ENCODE data around the gene PITPNC1.

PITPNC1 gene

DNA sequence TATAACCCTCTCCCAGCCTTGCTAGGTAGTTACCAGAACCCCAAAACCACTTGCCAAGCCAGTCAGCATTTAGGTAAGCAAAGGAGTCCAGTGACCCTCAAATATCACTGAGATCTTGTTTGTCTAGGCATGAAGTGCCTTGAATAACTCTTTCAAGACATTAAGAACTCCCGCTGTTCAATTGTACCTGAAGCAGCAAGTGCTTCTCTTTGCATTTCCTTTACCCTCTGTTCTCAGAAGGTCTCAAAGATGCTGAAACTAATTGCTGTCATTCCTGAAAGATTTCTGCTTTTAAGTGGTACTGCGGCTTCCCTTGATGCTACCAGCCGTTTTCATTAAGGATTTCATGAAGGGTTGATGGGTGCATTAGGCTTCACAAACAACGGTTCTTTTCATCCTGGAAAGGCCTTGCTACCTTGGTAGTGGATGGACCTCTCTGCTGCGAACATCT lies 142.7 kb downstream of the PITPNC1 start:
- DNase-seq: no peak

DNA sequence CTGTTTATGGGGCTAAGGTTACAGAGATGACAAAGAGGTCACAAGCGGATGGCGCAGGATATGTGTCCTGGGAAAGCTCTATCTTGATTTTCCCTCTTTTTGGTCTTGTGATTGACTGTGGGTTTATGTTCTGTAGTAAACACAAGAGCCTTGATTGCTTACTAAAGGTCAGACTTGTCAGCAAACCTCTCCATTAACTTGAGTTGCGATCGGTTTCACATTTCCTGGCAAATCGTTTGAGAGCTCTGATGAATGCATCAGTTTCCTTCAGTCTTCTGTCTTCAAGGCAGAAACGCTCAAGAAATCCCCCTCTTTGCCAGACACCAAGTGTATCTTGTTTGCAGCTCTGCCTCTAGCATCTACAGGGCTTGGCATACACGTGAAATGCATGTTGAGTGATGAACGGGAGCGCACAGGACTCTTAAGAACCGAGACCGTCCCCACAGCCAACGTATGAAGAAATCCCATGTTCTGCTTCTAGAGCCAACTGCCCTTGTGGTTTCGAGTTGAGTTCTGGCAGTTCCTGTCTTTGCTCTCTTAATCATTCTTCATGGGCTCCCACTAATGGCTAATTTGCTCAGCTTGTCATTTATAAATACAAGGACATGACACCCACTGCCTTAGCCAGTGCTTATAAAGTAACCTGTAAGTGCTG lies 143.3 kb downstream of the PITPNC1 start:
- no peak for DNase-seq

GRCh38 chr17:67520916-67521774 lies 144.1 kb downstream of the PITPNC1 start:
- peak; percentile 40 for DNase-seq

- DNase-seq: no peak
Measured at GRCh38 chr17:67521775-67522069, 144.6 kb downstream of the PITPNC1 start.

- no peak for DNase-seq
Measured at GRCh38 chr17:67523101-67523500, 146.0 kb downstream of the PITPNC1 start.

DNA sequence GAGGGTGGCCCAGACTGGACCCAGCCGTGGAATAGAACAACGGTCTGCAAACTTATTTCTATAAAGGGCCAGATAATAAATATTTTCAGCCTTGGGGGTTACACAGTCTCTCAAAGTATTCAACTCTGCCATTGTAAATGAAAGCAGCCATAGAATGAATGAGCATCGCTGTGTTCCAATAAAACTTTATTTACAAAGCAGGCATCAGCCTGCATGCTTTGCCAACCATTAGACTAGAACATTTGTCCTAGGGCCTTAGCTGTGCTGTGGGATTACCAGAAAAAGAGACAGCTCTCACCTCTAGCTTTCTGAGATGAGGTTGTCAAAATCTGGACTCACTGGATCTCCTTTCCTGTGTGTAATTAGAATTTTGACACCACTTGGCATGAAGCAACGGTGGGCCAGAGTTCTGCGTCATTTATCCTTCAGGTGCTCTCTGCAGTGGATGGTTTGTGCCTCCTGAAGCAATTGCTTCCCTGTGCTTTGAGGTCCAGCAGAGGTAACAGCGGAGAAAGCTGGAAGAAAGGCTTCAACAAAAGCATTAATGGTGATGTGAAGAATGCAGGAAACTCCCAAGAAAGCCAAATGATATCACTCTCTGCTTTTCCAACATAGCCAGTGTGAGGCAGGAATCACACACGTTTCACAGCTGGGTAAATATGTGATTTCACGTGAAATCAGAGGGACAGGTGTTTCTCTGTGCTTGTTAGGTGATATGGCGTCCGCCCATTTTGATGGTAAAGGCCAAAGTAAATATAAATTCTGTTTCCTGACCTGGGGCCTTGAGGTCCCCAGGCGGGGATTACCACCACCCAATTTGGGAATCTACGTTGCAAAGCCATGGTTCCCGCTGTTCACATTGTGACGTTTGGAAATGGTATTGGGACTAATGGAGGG lies 148.4 kb downstream of the PITPNC1 start:
- no peak for DNase-seq

- DNase-seq: no peak
Measured at GRCh38 chr17:67526700-67527099, 149.6 kb downstream of the PITPNC1 start.

DNA sequence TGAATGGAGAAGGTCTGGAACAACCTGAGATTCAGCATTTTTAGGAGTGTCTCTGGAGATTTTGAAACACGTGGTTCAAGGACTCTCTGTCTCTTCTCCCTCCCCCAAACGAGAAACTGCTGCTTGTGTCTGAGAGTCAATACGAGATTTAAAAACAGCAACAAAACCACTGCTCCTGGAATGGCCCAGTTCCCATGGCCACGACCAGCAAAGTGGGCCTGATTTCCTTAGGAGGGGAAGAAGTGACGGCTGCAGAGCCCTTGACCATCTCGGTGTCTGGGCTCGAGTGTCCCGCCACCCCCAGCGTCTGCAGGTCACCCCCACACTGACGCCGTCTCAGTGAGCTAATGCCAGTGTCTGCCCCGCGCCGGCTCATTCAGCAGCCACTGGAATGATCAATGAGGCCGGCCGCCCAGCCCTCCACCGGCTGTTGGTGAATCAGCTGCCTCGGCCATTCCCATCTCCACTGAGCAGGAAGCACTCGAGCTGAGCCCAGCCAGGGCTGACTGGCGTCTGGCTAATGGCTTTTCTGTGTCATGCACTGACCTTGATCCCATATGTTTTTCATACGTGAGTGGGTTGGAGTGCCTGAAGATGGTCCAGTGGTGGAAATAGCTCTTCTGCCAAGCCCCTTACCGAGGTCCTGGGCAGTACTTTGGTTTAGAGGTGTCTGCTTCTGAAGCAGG lies 151.8 kb downstream of the PITPNC1 start:
- no peak for DNase-seq

DNA sequence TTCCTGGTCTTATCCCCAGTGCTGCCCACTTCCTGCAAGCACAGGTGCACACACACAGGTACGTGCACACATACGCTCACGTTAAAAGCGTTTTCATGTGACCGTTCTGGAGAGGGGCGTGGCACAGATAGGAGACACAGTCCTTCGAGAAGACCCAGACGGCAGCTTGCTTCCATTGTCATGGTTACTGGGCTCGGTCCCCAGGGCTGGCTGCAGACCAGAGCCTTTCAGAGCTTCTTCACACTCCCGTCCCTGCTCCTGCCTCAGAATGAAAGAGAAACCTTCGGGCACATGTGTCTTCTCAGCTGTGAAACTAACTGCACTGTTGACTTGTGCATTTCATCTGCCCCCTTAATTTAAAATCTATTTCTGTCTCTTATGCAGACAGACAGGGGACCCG lies 154.2 kb downstream of the PITPNC1 start:
- no peak for DNase-seq

DNA sequence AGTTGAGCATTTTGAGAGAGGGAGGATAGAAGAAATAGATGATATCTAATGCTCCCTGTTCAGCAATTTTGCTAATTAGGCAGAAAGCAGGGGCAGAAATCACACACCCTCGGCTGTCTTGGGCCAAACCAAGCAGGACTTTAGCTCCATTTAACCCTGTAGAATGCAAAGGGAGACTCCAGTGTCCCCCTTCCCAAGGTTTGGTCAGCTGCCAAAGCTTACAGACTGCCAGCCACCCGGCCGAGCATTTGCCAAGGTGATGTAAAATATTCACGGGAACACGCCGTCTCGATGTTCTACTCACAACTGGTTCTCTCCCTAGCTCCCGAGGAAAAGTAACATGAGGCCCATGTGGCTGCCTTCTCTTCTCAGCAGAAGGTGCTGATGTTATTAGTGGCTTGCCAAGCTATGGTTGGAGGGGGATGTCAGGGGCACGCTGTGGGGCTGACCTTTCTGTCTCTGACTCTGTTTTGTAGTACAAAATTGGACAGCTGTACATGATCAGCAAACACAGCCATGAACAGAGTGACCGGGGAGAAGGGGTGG lies 155.3 kb downstream of the PITPNC1 start:
- no peak for DNase-seq

DNA sequence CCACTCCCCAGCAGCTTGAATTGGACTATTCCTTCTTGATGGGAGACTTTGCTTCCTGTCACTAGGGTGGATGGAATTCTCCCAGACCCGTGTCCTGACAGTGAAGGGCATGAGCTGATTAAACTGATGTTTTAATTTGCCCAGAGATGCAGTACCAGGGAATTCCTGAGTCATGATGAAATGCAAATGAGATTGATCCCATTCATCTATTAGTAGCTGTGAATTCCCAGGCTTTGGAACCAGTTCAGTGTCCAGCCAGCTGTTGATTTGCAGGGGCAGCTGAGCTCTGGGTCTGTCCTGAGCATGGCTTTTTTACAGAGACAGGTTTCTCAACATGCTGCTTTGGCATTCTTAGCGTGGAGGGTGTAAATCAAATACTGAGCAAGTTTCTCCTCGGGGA lies 157.9 kb downstream of the PITPNC1 start:
- DNase-seq: no peak

DNA sequence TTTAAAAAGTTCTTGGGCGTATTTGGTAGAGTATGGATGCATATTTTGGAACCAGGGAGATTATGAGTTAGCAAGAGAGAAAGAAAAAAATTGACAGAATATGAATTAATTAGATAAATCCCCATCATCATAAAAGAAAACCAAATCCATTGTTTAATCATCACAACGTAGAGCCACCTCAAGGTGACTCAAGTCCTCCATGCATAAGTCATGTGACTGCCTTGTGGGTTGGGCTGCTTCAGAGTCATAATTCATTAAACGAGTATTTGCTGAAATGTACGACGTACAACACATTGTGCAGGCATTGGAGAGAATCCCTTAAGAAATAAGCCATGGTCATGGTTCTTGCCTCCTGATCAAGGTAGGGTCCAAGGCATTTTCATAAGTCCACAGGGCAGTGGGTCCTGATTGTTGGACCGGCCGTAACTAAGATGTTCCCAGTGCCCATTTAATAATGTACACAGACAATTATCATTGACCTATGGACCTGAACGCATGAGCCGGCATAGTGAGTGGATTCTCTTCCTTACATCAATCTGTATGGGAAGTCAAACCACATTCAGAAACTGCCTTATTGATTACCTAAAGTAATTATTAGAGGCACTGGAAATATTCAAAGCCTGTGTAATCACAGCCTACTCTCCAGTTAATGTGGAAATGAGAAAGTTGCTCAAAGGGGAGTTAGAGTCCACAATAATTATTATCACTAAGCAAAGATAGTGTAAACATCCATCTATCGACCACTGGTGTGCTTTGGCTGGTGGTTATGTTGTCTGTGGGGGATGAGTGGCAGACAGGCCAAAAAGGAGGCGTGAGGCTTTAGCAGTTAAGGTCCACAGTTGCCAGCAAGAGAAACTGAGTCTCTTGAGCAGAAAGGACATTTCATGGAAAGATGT lies 165.4 kb downstream of the PITPNC1 start:
- no peak for DNase-seq

DNA sequence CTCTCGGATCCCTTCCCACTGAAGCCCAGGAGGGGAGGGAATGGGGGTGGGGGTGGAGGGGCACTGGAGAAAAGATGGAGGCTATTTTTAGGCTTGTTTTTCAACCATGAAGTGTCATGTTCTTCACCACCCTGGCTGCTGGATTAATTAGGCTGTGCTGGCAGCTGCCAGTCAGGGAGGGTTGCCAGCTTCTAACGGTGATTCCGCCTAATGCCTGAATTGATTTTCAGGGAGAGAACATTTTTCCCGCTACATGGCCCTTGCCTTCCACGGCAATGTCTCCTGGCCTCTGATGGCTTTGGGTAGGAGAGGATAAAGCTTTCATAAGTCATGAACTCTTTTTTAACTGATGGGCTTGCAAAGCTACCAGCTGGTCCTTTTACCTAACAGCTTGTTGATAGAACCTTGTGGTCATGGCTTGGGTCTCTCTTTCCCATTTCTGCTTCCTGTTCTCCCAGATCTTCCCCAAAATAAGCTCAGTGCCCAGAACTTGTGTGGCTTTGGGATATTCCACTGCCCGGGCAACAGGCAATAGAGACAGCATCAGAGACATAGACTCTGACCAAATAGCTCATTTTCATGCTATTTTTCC lies 167.4 kb downstream of the PITPNC1 start:
- no peak for DNase-seq

- no peak for DNase-seq
Measured at GRCh38 chr17:67546578-67547527, 169.8 kb downstream of the PITPNC1 start.

DNA sequence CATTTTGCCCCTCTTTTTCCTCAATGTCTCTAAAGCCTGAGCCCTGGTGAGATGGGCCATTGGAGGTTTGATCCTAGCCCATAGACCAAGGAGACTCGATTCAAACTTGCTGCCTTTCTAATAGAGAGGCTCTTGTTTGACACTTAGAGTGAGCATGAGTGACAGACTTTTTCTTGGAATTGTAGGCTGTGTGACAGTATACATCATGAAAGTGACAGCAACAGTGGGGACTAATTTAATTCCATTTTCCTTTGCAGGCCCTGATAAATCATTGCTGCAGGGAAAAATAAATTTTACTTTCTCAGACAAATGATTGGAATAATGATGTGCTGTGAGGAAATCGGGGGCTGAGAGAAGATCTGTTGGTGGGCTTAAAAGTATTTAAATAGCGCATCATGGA lies 171.6 kb downstream of the PITPNC1 start:
- DNase-seq: no peak

- no peak for DNase-seq
Measured at GRCh38 chr17:67549820-67550219, 172.7 kb downstream of the PITPNC1 start.

DNA sequence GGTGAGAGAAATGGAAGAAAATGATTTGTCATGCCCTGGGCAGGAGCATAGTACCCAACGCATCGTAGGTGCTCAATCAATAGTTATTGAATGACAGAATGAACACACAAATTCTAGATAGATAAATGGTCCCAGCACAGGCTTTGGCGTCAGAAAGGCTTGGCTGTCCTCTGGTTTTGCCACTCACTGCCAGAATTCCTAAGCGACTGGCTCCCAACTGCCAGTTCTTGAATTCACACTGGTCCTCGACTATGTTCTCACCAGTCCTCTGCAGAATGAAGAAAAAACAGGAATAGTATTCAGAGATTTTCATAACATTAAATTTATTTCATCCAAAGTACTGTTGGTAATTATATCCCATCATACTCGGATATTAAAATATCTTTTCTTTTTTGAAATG lies 177.6 kb downstream of the PITPNC1 start:
- DNase-seq: no peak

DNA sequence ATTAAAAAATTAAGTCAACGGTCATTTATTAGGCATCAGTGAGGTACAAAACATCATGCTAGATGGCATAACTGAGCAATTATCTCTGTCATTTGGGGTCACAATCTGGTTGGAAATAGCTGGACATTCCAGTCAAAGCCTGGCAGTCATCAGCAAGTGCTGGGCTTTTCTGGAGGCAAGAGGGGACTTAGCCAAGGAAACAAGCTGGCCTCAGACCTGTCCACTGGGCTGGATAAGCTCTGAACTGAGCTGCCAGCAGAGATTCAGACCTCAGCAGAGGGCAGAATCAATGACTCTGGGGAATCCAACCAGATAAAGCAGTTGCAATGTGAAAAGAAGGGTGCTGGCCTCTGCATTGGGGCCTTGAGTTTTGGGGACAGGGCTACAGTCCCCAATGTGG lies 178.8 kb downstream of the PITPNC1 start:
- DNase-seq: no peak

DNA sequence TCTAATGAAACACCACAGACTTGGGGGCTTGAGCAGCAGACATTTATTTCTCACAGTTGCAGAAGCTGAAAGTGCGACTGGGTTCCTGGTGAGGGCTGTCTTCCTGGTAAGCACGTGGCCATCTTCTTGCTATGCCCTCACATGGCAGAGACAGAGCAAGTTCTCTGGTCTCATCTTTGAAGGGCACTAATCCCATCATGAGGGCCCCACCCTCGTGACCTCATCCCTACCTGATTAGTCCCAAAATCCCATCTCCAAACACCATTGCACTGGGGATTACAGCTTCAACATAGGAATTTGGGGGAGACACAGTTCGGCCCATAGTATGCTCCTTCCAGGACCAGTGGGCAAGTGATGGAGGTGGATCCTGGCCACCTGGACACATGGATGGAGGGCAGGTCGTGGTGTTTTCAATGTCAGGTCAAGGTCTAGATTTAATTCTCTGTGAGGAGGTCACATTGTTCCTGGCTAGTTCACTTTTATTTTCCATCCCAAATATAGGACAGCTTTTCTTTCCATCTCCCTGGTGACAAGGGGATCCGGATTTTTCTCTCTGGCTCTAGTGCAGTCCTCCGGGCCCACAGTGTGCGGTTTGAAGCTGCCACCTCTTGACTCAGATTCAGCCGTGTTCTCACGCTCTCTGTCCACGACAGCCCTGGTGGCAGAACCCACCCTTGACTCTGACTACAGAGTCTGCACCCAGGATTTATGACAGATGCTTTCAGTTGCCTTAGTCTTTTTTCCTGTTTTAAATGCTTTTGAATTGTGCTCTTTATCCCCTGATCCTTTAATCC lies 180.2 kb downstream of the PITPNC1 start:
- DNase-seq: no peak

All from NCI-H345 (cell line).